ENCODE data around the gene PCDHA6. TPM values are rescaled to one million over a fixed set of nuclear protein-coding genes. Genes with fewer than 3 reads are reported as not detected.
"Not testable (repeated sequence)": the region's sequence is repeated elsewhere in the genome, so short reads cannot be mapped to it uniquely, and the experiment has no call there.

Gene PCDHA6
- total RNA-seq, 4 donors from 2014 or later = 0.13 to 0.49 TPM; not detected in 2

DNA sequence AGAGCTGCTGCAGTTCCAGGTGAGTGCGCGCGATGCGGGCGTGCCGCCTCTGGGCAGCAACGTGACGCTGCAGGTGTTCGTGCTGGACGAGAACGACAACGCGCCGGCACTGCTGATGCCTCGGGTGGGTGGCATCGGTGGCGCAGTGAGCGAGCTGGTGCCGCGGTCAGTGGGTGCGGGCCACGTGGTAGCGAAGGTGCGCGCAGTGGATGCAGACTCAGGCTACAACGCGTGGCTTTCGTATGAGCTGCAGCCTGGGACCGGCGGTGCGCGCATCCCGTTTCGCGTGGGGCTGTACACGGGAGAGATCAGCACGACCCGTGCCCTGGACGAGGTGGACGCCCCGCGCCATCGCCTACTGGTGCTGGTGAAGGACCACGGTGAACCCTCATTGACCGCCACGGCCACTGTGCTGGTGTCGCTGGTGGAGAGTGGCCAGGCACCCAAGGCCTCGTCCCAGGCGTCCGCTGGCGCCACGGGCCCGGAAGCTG is 24.9 kb upstream of the PCDHA6 start:
- 46 to 50% methylated on average over 21 to 50 of the region's 53 CpGs for WGBS, 2 donors

GRCh38 chr5:140806834-140807775 is 20.7 kb upstream of the PCDHA6 start, which contains the start of gene PCDHA4:
Gene PCDHA4, plus strand, starts transcription at chr5:140807068.
- TF ChIP-seq POLR2A (IDR thresholded peaks at IDR 0.05) (no peak), CTCF (IDR thresholded peaks at IDR 0.05) (no peak)
- intact Hi-C loops (cut with DNase I; ENCODE audit: low total_unique reads) = no loop called here
- 18 to 26% methylated on average over 31 to 47 of the region's 47 CpGs for WGBS, 2 donors
- no peak within 1 kb of the TSS for H3K4me3 ChIP-seq (ENCODE audit: low read depth, poor library complexity, severe bottlenecking)
- DNase-seq (ENCODE audit: low spot score in 2 of 2) = peak in 1 of 2 donors; percentile 81

More for the DNA sequence above, 24.9 kb upstream of the PCDHA6 start:
- DNase-seq (ENCODE audit: low spot score in 2 of 2) = no peak
- intact Hi-C loops (cut with DNase I; ENCODE audit: low total_unique reads) = no loop called here
- no peak overlapping the region for H3K4me3 ChIP-seq (ENCODE audit: low read depth, poor library complexity, severe bottlenecking)
- TF ChIP-seq CTCF (IDR thresholded peaks at IDR 0.05) (no peak), POLR2A (IDR thresholded peaks at IDR 0.05) (no peak)

GRCh38 chr5:140808241-140808888 is 19.4 kb upstream of the PCDHA6 start:
- H3K4me3 ChIP-seq (ENCODE audit: low read depth, poor library complexity, severe bottlenecking); DNase-seq (ENCODE audit: low spot score in 2 of 2); intact Hi-C loops (cut with DNase I; ENCODE audit: low total_unique reads): not testable (repeated sequence)
- 55 to 62% methylated on average over 37 to 54 of the region's 62 CpGs for WGBS, 2 donors

GRCh38 chr5:140808889-140809291 is 18.9 kb upstream of the PCDHA6 start:
- H3K4me3 ChIP-seq (ENCODE audit: low read depth, poor library complexity, severe bottlenecking) = no peak overlapping the region
- no peak for DNase-seq (ENCODE audit: low spot score in 2 of 2)
- TF ChIP-seq POLR2A (IDR thresholded peaks at IDR 0.05) = no peak
- TF ChIP-seq CTCF (IDR thresholded peaks at IDR 0.05) = no peak
- intact Hi-C loops (cut with DNase I; ENCODE audit: low total_unique reads) = no loop called here
- 66 to 76% methylated on average over 37 to 42 of the region's 43 CpGs for WGBS, 2 donors

DNA sequence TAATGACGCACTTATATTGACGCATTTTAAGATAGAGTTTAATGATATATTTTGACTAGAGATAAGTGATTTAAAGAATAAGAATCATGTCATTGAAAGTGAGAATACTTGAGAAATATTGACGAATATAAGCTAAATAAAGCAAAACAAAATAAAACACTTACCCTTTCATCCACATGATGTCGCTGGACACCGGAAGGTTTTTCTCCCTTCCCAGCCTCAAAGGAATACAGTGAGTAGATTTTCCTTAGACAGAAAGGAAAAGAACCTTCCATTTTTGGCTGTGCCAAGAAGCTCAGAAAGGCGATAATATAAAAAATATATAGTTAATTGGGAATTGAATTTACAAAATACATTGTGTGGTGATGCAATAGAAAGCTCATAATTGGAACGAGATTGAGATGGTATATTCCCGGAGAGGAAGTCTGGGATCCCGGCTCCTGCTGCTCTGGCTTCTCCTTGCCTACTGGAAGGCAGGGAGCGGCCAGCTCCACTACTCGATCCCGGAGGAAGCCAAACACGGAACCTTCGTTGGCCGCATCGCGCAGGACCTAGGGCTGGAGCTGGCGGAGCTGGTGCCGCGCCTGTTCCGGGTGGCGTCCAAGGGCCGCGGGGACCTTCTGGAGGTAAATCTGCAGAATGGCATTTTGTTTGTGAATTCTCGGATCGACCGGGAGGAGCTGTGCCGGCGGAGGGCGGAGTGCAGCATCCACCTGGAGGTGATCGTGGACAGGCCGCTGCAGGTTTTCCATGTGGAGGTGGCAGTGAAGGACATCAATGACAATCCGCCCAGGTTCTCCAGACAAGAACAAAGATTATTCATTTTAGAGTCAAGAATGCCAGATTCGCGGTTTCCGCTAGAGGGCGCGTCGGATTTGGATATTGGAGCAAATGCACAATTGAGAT is 6.1 kb upstream of the PCDHA6 start, which contains the start of gene PCDHA5:
PCDHA5 (plus strand) TSS at position 239 of the 906 bp plus-strand sequence.
- no peak within 1 kb of the TSS for H3K4me3 ChIP-seq (ENCODE audit: low read depth, poor library complexity, severe bottlenecking)
- DNase-seq (ENCODE audit: low spot score in 2 of 2) = no peak

More for the DNA sequence above, 6.1 kb upstream of the PCDHA6 start, which contains the start of gene PCDHA5:
- intact Hi-C loops (cut with DNase I; ENCODE audit: low total_unique reads) = no loop called here
- WGBS, 2 donors = 33 to 35% methylated on average over 39 of the region's 39 CpGs
- no peak for TF ChIP-seq POLR2A (IDR thresholded peaks at IDR 0.05)
- no peak for TF ChIP-seq CTCF (IDR thresholded peaks at IDR 0.05)

All from lower leg skin (tissue), 4 donors.